Activated CD8-positive, alpha-beta T cell treated with anti-CD3 and anti-CD28 coated beads for 36 hours (primary cell): ENCODE measurements around the gene CNKSR3. TPM values are rescaled to one million over a fixed set of nuclear protein-coding genes. Genes with fewer than 3 reads are reported as not detected.

Experiments used
- ATAC-seq: fragments of 200-7000 bp; cut with Tn5 transposase; one replicate; pipeline ENCODE4 v1.10.0; 2021; ENCODE audit warnings: mild to moderate bottlenecking, moderate library complexity
- CTCF ChIA-PET: fragments of 350-600 bp; sonication (Branson Sonifier 250); formaldehyde crosslinking; loops from one replicate; lab custom pipeline; 2021; ENCODE audit warnings: antibody characterized with exemption; lab: Charles Lee
- POLR2A ChIA-PET: fragments of 350-600 bp; sonication (Branson Sonifier 250); formaldehyde crosslinking; loops from one replicate; lab custom pipeline; 2021; ENCODE audit warnings: antibody characterized with exemption; lab: Charles Lee
- DNase-seq: peaks from one replicate; pipeline ENCODE4 v3.0.0-alpha.2; 2020
- H3K27ac Mint-ChIP-seq: one replicate; pipeline ENCODE4 v1.8.0; 2021; ENCODE audit warnings: mild to moderate bottlenecking, mixed read lengths
- H3K27me3 Mint-ChIP-seq: one replicate; pipeline ENCODE4 v1.8.0; 2021; ENCODE audit warnings: mixed read lengths
- H3K36me3 Mint-ChIP-seq: one replicate; pipeline ENCODE4 v1.8.0; 2021; ENCODE audit warnings: low read depth, mixed read lengths
- H3K4me1 Mint-ChIP-seq: one replicate; pipeline ENCODE4 v1.8.0; 2021; ENCODE audit warnings: low read depth, mixed read lengths
- H3K4me3 Mint-ChIP-seq: one replicate; pipeline ENCODE4 v1.8.0; 2021; ENCODE audit warnings: mild to moderate bottlenecking, moderate library complexity, mixed read lengths
- H3K9me3 Mint-ChIP-seq: one replicate; pipeline ENCODE4 v1.8.0; 2021; ENCODE audit warnings: mixed read lengths
- CTCF ChIP-seq: fragments of 200-600 bp; IDR thresholded peaks from one replicate; pipeline ENCODE4 v1.8.0; 2022; ENCODE audit warnings: antibody characterized with exemption, mild to moderate bottlenecking
- intact Hi-C: fragments of 100-400 bp; cut with micrococcal nuclease; formaldehyde crosslinking; loops from one replicate; pipeline ENCODE4 v1.10.0; 2022
- total RNA-seq, 2 experiments: library from RNA; stranded (reverse); gene quantifications; one replicate each; pipeline ENCODE4 v1.2.3, GENCODE V29; 2021

The CNKSR3 gene
- total RNA-seq, 2 experiments from 2014 or later, result 0.34 to 0.45 TPM

GRCh38 chr6:154471609-154472362, 38.7 kb downstream of the CNKSR3 start:
- Mint-ChIP-seq H3K9me3 (peaks cover 5% of the 10 kb centered on the region), H3K27ac (no peak overlapping the region), H3K27me3 (no peaks in the 10 kb centered on the region), H3K36me3 (no peaks in the 10 kb centered on the region), H3K4me1 (no peaks in the 10 kb centered on the region), H3K4me3 (no peak overlapping the region)
- ChIA-PET CTCF (no interaction called here), POLR2A (no interaction called here)
- TF ChIP-seq CTCF, result no peak
- DNase-seq, result no peak
- ATAC-seq, result no peak
- intact Hi-C loops, result no loop called here

DNA sequence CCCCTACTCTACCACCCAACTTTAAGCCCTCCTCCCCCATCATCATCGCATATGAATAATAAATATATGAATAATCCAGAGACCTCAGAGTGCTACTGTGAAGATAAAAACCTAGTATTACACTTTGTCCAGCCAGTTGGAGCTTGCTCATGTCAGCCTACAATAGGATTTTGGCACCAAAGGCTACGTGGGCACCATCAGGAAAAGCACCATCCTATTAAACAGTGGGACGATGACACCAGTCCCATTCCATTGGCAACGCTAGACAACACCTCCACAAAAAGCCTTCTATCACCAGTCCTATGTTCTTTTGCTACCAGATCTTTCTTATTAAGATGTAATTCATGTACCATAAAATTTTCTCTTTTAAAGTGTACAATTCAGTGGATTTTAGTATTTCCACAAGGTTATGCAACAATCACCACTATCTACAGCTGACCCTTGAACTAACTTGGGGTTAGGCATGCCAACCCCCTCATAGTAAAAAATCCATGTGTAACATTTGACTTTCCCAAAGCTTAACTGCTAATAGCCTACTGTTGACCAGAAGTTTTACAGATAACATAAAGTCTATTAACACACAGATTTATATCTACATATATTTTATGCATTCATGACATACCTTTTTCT, 41.1 kb downstream of the CNKSR3 start:
- no peak for TF ChIP-seq CTCF
- H3K27ac Mint-ChIP-seq, result no peak overlapping the region
- H3K4me3 Mint-ChIP-seq, result no peak overlapping the region
- H3K9me3 Mint-ChIP-seq, result peaks cover 5% of the 10 kb centered on the region
- no peaks in the 10 kb centered on the region for H3K27me3 Mint-ChIP-seq
- intact Hi-C loops, result no loop called here
- POLR2A ChIA-PET, result no interaction called here
- ATAC-seq, result no peak
- H3K4me1 Mint-ChIP-seq, result no peaks in the 10 kb centered on the region
- CTCF ChIA-PET, result no interaction called here
- H3K36me3 Mint-ChIP-seq, result no peaks in the 10 kb centered on the region
- DNase-seq, result no peak

DNA sequence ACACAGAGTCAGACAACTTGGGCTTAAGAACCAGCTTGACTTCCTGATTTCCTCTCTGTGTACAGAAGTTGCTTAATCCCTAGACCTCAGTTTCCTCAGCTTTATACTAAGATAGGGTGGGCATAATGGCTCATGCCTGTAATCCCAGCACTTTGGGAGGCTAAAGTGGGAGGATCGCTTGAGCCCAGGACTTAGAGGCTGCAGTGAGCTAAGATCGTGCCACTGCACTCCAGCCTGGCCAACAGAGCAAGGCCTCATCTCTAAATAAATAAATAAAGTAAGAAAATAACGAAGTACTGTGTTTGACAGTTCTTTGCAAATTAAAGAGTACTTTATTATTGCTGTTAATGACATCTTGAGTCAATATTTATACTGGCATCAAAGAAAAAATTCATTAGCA, 41.7 kb downstream of the CNKSR3 start:
- ChIA-PET POLR2A (no interaction called here), CTCF (no interaction called here)
- H3K27ac Mint-ChIP-seq, result no peak overlapping the region
- no peak for DNase-seq
- no peaks in the 10 kb centered on the region for H3K36me3 Mint-ChIP-seq
- peaks cover 5% of the 10 kb centered on the region for H3K9me3 Mint-ChIP-seq
- intact Hi-C loops, result no loop called here
- H3K27me3 Mint-ChIP-seq, result no peaks in the 10 kb centered on the region
- no peaks in the 10 kb centered on the region for H3K4me1 Mint-ChIP-seq
- no peak for TF ChIP-seq CTCF
- no peak overlapping the region for H3K4me3 Mint-ChIP-seq
- no peak for ATAC-seq

GRCh38 chr6:154466971-154467679, 43.4 kb downstream of the CNKSR3 start:
- ATAC-seq (no peak), DNase-seq (no peak)
- H3K4me1 Mint-ChIP-seq, result no peaks in the 10 kb centered on the region
- H3K27me3 Mint-ChIP-seq, result no peaks in the 10 kb centered on the region
- H3K4me3 Mint-ChIP-seq, result no peak overlapping the region
- H3K9me3 Mint-ChIP-seq, result peaks cover 5% of the 10 kb centered on the region
- POLR2A ChIA-PET, result no interaction called here
- no peaks in the 10 kb centered on the region for H3K36me3 Mint-ChIP-seq
- no peak overlapping the region for H3K27ac Mint-ChIP-seq
- intact Hi-C loops, result no loop called here
- CTCF ChIA-PET, result interaction anchor here (1.0 kb wide), 1 partner anchor 9 kb away, joined by 4 read pairs; no protein-coding TSS in a partner anchor
- TF ChIP-seq CTCF, result no peak

DNA sequence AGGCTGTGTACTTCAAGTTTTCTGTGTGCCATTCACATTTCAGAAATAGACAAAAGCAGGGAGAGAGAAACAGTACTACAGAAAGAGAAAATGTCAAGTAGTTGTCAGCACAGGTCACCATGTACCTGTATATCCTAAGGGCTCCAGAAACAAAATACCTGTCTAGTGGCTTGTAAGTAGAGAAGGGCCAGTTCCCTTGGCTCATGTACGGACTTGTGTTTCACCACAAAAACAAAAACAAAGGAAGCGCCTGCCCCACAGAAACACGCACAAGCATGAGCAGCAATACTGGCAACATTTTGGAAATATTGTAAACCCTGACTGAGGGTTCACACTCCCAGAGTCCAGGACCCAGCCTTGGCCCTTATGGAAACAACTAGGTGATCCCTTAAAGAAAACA, 44.3 kb downstream of the CNKSR3 start:
- H3K4me1 Mint-ChIP-seq, result no peaks in the 10 kb centered on the region
- CTCF ChIA-PET, result no interaction called here
- no peak overlapping the region for H3K4me3 Mint-ChIP-seq
- intact Hi-C loops, result no loop called here
- H3K9me3 Mint-ChIP-seq, result peaks cover 5% of the 10 kb centered on the region
- no peak for TF ChIP-seq CTCF
- POLR2A ChIA-PET, result no interaction called here
- no peaks in the 10 kb centered on the region for H3K36me3 Mint-ChIP-seq
- DNase-seq, result no peak
- no peak for ATAC-seq
- no peak overlapping the region for H3K27ac Mint-ChIP-seq
- no peaks in the 10 kb centered on the region for H3K27me3 Mint-ChIP-seq
